GM23338 (cell line): Measurements from ENCODE around the gene FAM149B1. TPM values are rescaled to one million over a fixed set of nuclear protein-coding genes. Genes with fewer than 3 reads are reported as not detected.

ENCODE experiments used
- ATAC-seq: fragments of 200-7000 bp; cut with Tn5 transposase; 3 replicates; pipeline ENCODE4 v1.9.1; 2020
- DNase-seq: peaks from one replicate; pipeline ENCODE4 v3.0.0-alpha.2; 2015; ENCODE audit warnings: low spot score
- H2AFZ ChIP-seq: fragments of 200-600 bp; sonication (generic); 2 replicates; pipeline ENCODE4 v1.8.0; 2016; ENCODE audit warnings: antibody characterized with exemption, mild to moderate bottlenecking, moderate library complexity
- H3F3A ChIP-seq: fragments of 200-600 bp; sonication (generic); replicated peaks from 2 replicates; pipeline ENCODE4 v1.8.0; 2017; ENCODE audit warnings: antibody characterized with exemption, mixed run types, low read depth
- H3K27ac ChIP-seq: fragments of 200-600 bp; sonication (generic); 2 replicates; pipeline ENCODE4 v1.6.1; 2016; ENCODE audit warnings: low read depth
- H3K27me3 ChIP-seq: fragments of 200-600 bp; sonication (generic); 2 replicates; pipeline ENCODE4 v1.8.0; 2016; ENCODE audit warnings: mild to moderate bottlenecking, mixed run types, moderate library complexity; ENCODE audit not compliant: insufficient read depth
- H3K36me3 ChIP-seq: fragments of 200-600 bp; sonication (generic); 2 replicates; pipeline ENCODE4 v1.8.0; 2016; ENCODE audit warnings: mild to moderate bottlenecking; ENCODE audit not compliant: insufficient read depth
- H3K4me1 ChIP-seq: fragments of 200-600 bp; sonication (generic); 2 replicates; pipeline ENCODE4 v1.8.0; 2016; ENCODE audit warnings: mild to moderate bottlenecking, moderate library complexity; ENCODE audit not compliant: insufficient read depth
- H3K4me2 ChIP-seq: fragments of 200-600 bp; sonication (generic); 2 replicates; pipeline ENCODE4 v1.7.1; 2017; ENCODE audit warnings: mixed run types
- H3K4me3 ChIP-seq: fragments of 200-600 bp; sonication (generic); 2 replicates; pipeline ENCODE4 v1.6.1; 2016; ENCODE audit warnings: mixed run types
- H3K79me2 ChIP-seq: fragments of 200-600 bp; sonication (generic); replicated peaks from 2 replicates; pipeline ENCODE4 v1.8.0; 2017; ENCODE audit warnings: mild to moderate bottlenecking; ENCODE audit not compliant: insufficient read depth
- H3K9me2 ChIP-seq: fragments of 200-600 bp; sonication (generic); 2 replicates; pipeline ENCODE4 v1.8.0; 2017; ENCODE audit not compliant: insufficient read depth
- H4K20me1 ChIP-seq: fragments of 200-600 bp; sonication (generic); replicated peaks from 2 replicates; pipeline ENCODE4 v1.8.0; 2017; ENCODE audit warnings: mild to moderate bottlenecking; ENCODE audit not compliant: insufficient read depth
- H3K27ac Mint-ChIP-seq: 2 replicates; pipeline ENCODE4 v1.8.0; 2020; ENCODE audit warnings: inconsistent platforms, mild to moderate bottlenecking, moderate library complexity, mixed read lengths
- H3K27me3 Mint-ChIP-seq: 3 replicates; pipeline ENCODE4 v1.8.0; 2022; ENCODE audit warnings: low read depth, mild to moderate bottlenecking, moderate library complexity, mixed read lengths, inconsistent platforms; ENCODE audit not compliant: insufficient read depth, poor library complexity
- H3K36me3 Mint-ChIP-seq: 3 replicates; pipeline ENCODE4 v1.8.0; 2021; ENCODE audit warnings: low read depth, mild to moderate bottlenecking, inconsistent platforms, moderate library complexity, mixed read lengths
- H3K4me1 Mint-ChIP-seq: 3 replicates; pipeline ENCODE4 v1.8.0; 2020; ENCODE audit warnings: mild to moderate bottlenecking, inconsistent platforms, mixed read lengths
- H3K4me3 Mint-ChIP-seq: 3 replicates; pipeline ENCODE4 v1.8.0; 2021; ENCODE audit warnings: moderate library complexity, mild to moderate bottlenecking, inconsistent platforms, mixed read lengths
- H3K9me3 Mint-ChIP-seq: 3 replicates; pipeline ENCODE4 v1.8.0; 2020; ENCODE audit warnings: moderate library complexity, mild to moderate bottlenecking, inconsistent platforms, mixed read lengths
- CREB1 ChIP-seq: fragments of 250-450 bp; sonication (Bioruptor Pico); IDR thresholded peaks from 2 replicates; pipeline ENCODE4 v1.5.0; 2020; ENCODE audit warnings: low read depth, mild to moderate bottlenecking, moderate library complexity
- EZH2 ChIP-seq: fragments of 200-600 bp; sonication (generic); IDR thresholded peaks from one replicate; pipeline ENCODE4 v1.8.0; 2017; ENCODE audit warnings: antibody characterized with exemption, mild to moderate bottlenecking, low read depth; ENCODE audit not compliant: unreplicated experiment
- EZH2phosphoT487 ChIP-seq: fragments of 200-600 bp; sonication (generic); IDR thresholded peaks from one replicate; pipeline ENCODE4 v1.8.1; 2018; ENCODE audit warnings: antibody characterized with exemption; ENCODE audit not compliant: unreplicated experiment
- JUNB ChIP-seq: IDR thresholded peaks from one replicate; pipeline ENCODE4 v1.6.1; 2016; ENCODE audit warnings: antibody characterized with exemption; ENCODE audit not compliant: unreplicated experiment
- POLR2AphosphoS5 ChIP-seq: IDR thresholded peaks from 2 replicates; pipeline ENCODE4 v1.6.1; 2016; ENCODE audit warnings: antibody characterized with exemption, low read depth
- STAT1 ChIP-seq: IDR thresholded peaks from one replicate; pipeline ENCODE4 v1.6.1; 2016; ENCODE audit warnings: antibody characterized with exemption; ENCODE audit not compliant: unreplicated experiment
- ZNF114 ChIP-seq: fragments of 250-450 bp; sonication (Bioruptor Pico); IDR thresholded peaks from 2 replicates; pipeline ENCODE4 v1.5.0; 2020; ENCODE audit warnings: mild to moderate bottlenecking, moderate library complexity
- ZNF331 ChIP-seq: fragments of 250-450 bp; sonication (Bioruptor Pico); IDR thresholded peaks from 2 replicates; pipeline ENCODE4 v1.5.0; 2020; ENCODE audit warnings: low read depth, mild to moderate bottlenecking, moderate library complexity
- polyA plus RNA-seq: library from polyadenylated mRNA; unstranded; fragments of >200 nt; fragmentation: Nextera tagmentation; extraction: Ambion mirVana; gene quantifications from 2 replicates; pipeline ENCODE4 v1.2.1, GENCODE V29; 2016
- total RNA-seq: library from RNA; depleted of rRNA; stranded (reverse); fragments of >200 nt; shearing (Covaris generic); gene quantifications from 2 replicates; pipeline ENCODE4 v1.2.3, GENCODE V29; 2014
- TF ChIP-seq, protein P1 (sequence below), 2 experiments: fragments of 200-600 bp in 1 of 2; sonication (generic) in 1 of 2; conservative IDR thresholded peaks; 2 replicates each; pipeline versions ENCODE4 v1.5.1 to v1.6.1; 2016 to 2017; ENCODE audit warnings: antibody characterized with exemption in 2 of 2, low read depth in 2 of 2, mild to moderate bottlenecking in 2 of 2, moderate library complexity in 1 of 2
- TF ChIP-seq, protein P2 (sequence below): IDR thresholded peaks from 2 replicates; pipeline ENCODE4 v1.6.1; 2016; ENCODE audit warnings: antibody characterized with exemption
- TF ChIP-seq, protein P3 (sequence below): fragments of 250-450 bp; sonication (Bioruptor Pico); IDR thresholded peaks from 2 replicates; pipeline ENCODE4 v1.5.0; 2020; ENCODE audit warnings: mild to moderate bottlenecking, moderate library complexity

FAM149B1 gene
- total and polyA plus RNA-seq, 2 experiments from 2014 or later, result 11.2 to 19.3 TPM

DNA sequence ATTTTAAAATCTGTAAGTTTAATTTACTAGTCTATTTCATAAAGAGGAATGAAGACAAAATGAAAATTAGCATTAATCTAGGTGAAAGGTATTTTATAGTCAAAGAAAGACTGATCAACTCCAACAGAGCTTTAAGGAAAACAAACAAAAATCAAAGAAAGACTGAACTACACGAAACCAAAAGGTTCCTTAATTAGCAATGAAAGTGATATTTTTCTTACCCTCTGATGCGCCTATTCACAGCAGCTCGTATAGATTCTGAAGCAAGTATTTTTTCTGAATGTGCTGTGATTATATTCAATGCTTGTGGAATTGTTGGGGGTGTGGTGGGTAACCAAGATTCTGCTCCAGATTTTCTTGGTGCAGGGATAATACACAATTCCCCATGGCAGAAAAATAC is 11.9 kb upstream of the FAM149B1 start:
- H3K4me1 Mint-ChIP-seq, result no peaks in the 10 kb centered on the region
- no peak overlapping the region for H3K27ac Mint-ChIP-seq

More for the DNA sequence above, 11.9 kb upstream of the FAM149B1 start:
- Histone ChIP-seq H4K20me1 (no peaks in the 10 kb centered on the region), H3K79me2 (peaks cover 15% of the 10 kb centered on the region), H2AFZ (no peak overlapping the region), H3K27me3 (no peaks in the 10 kb centered on the region), H3K9me2 (no peaks in the 10 kb centered on the region), H3K36me3 (peaks cover 47% of the 10 kb centered on the region), H3K4me3 (no peak overlapping the region), H3K4me1 (no peaks in the 10 kb centered on the region), H3K4me2 (no peak overlapping the region), H3K27ac (no peak overlapping the region), H3F3A (no peaks in the 10 kb centered on the region)
- H3K27me3 Mint-ChIP-seq, result no peaks in the 10 kb centered on the region
- no peak for DNase-seq
- ATAC-seq, result no peak
- no peak for TF ChIP-seq STAT1
- TF ChIP-seq, protein P1, sequence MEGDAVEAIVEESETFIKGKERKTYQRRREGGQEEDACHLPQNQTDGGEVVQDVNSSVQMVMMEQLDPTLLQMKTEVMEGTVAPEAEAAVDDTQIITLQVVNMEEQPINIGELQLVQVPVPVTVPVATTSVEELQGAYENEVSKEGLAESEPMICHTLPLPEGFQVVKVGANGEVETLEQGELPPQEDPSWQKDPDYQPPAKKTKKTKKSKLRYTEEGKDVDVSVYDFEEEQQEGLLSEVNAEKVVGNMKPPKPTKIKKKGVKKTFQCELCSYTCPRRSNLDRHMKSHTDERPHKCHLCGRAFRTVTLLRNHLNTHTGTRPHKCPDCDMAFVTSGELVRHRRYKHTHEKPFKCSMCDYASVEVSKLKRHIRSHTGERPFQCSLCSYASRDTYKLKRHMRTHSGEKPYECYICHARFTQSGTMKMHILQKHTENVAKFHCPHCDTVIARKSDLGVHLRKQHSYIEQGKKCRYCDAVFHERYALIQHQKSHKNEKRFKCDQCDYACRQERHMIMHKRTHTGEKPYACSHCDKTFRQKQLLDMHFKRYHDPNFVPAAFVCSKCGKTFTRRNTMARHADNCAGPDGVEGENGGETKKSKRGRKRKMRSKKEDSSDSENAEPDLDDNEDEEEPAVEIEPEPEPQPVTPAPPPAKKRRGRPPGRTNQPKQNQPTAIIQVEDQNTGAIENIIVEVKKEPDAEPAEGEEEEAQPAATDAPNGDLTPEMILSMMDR (conservative IDR thresholded peaks at IDR 0.05; ENCODE audit: low read depth in 2 of 2), result no peak
- TF ChIP-seq, protein P2, sequence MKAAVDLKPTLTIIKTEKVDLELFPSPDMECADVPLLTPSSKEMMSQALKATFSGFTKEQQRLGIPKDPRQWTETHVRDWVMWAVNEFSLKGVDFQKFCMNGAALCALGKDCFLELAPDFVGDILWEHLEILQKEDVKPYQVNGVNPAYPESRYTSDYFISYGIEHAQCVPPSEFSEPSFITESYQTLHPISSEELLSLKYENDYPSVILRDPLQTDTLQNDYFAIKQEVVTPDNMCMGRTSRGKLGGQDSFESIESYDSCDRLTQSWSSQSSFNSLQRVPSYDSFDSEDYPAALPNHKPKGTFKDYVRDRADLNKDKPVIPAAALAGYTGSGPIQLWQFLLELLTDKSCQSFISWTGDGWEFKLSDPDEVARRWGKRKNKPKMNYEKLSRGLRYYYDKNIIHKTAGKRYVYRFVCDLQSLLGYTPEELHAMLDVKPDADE, result no peak
- no peak for TF ChIP-seq EZH2phosphoT487
- TF ChIP-seq ZNF331 (CRISPR knock-in tag), result no peak
- no peak for TF ChIP-seq CREB1 (CRISPR knock-in tag)
- TF ChIP-seq, protein P3, sequence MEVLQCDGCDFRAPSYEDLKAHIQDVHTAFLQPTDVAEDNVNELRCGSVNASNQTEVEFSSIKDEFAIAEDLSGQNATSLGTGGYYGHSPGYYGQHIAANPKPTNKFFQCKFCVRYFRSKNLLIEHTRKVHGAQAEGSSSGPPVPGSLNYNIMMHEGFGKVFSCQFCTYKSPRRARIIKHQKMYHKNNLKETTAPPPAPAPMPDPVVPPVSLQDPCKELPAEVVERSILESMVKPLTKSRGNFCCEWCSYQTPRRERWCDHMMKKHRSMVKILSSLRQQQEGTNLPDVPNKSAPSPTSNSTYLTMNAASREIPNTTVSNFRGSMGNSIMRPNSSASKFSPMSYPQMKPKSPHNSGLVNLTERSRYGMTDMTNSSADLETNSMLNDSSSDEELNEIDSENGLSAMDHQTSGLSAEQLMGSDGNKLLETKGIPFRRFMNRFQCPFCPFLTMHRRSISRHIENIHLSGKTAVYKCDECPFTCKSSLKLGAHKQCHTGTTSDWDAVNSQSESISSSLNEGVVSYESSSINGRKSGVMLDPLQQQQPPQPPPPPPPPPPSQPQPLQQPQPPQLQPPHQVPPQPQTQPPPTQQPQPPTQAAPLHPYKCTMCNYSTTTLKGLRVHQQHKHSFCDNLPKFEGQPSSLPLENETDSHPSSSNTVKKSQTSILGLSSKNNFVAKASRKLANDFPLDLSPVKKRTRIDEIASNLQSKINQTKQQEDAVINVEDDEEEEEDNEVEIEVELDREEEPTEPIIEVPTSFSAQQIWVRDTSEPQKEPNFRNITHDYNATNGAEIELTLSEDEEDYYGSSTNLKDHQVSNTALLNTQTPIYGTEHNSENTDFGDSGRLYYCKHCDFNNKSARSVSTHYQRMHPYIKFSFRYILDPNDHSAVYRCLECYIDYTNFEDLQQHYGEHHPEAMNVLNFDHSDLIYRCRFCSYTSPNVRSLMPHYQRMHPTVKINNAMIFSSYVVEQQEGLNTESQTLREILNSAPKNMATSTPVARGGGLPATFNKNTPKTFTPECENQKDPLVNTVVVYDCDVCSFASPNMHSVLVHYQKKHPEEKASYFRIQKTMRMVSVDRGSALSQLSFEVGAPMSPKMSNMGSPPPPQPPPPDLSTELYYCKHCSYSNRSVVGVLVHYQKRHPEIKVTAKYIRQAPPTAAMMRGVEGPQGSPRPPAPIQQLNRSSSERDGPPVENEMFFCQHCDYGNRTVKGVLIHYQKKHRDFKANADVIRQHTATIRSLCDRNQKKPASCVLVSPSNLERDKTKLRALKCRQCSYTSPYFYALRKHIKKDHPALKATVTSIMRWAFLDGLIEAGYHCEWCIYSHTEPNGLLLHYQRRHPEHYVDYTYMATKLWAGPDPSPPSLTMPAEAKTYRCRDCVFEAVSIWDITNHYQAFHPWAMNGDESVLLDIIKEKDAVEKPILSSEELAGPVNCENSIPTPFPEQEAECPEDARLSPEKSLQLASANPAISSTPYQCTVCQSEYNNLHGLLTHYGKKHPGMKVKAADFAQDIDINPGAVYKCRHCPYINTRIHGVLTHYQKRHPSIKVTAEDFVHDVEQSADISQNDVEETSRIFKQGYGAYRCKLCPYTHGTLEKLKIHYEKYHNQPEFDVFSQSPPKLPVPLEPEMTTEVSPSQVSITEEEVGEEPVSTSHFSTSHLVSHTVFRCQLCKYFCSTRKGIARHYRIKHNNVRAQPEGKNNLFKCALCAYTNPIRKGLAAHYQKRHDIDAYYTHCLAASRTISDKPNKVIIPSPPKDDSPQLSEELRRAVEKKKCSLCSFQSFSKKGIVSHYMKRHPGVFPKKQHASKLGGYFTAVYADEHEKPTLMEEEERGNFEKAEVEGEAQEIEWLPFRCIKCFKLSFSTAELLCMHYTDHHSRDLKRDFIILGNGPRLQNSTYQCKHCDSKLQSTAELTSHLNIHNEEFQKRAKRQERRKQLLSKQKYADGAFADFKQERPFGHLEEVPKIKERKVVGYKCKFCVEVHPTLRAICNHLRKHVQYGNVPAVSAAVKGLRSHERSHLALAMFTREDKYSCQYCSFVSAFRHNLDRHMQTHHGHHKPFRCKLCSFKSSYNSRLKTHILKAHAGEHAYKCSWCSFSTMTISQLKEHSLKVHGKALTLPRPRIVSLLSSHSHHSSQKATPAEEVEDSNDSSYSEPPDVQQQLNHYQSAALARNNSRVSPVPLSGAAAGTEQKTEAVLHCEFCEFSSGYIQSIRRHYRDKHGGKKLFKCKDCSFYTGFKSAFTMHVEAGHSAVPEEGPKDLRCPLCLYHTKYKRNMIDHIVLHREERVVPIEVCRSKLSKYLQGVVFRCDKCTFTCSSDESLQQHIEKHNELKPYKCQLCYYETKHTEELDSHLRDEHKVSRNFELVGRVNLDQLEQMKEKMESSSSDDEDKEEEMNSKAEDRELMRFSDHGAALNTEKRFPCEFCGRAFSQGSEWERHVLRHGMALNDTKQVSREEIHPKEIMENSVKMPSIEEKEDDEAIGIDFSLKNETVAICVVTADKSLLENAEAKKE, result no peak
- no peak for TF ChIP-seq POLR2AphosphoS5
- TF ChIP-seq JUNB, result no peak
- TF ChIP-seq ZNF114, result no peak
- no peak for TF ChIP-seq EZH2
- no peak overlapping the region for H3K4me3 Mint-ChIP-seq
- H3K36me3 Mint-ChIP-seq, result peaks cover 67% of the 10 kb centered on the region
- H3K9me3 Mint-ChIP-seq, result no peaks in the 10 kb centered on the region
